Measurements from ENCODE around the gene APRT.

The APRT gene

DNA sequence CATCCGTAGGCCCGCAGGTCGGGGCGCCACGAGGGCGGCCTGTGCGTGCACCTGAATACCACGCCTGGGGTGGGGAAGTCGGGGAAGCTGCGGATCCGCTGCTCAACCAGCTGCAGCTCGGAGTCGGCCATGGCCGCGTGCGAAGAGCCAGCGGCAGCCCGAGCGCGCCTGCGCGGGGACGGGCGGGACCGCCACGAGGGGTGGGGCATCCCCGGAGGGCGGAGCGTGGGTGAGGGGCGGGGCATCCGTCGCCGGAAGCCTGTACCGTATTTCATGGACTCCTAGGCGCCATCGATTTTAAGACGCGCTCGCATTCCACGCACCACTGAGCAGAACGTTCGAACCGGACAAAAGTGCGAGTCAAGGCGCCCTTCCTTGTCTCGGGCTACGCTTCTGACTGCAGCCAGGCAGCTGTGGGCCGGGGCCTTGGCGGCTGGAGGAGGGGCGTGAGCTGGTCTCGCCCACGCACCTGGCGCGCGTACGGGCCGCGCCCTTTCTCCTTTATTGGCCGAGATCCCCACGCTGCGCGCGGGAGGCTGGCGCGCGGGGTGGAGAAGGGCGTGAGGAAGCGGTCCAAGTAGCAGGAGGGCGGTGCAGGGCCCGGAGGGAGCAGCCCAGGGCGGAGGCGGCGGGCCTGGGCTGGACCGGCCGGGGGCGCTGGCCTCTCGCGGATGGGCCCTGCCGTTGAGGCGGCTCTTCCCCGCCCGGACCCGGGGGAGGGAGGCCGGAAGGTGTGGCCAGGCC, at the start of gene APRT:
Gene APRT, minus strand, starts transcription at position 160 of the 744 bp plus-strand sequence. Its CDS starts 29 bp downstream, at position 131.
- peak; percentile 95 for DNase-seq

DNA sequence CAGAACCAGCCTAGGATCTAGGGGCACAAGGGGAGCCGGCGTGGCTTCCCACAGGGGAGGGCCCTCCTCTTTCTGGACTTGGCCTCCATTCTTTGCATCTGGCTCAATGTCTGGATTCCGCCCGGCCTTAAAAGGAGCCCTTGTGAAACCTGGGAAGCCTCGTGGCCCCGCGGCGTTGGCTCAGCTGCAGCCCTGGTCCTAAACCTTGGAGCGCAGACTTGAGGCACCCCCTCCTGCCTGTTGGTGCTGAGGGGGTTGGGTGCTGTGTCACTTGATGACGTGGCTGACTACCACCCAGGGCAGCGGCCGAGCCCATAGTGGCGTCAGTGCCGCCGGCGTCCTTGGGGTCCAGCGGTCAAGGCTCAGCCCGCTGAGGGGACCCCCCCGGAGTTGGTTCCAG, 49.6 kb upstream of the APRT start:
- DNase-seq = no peak

DNA sequence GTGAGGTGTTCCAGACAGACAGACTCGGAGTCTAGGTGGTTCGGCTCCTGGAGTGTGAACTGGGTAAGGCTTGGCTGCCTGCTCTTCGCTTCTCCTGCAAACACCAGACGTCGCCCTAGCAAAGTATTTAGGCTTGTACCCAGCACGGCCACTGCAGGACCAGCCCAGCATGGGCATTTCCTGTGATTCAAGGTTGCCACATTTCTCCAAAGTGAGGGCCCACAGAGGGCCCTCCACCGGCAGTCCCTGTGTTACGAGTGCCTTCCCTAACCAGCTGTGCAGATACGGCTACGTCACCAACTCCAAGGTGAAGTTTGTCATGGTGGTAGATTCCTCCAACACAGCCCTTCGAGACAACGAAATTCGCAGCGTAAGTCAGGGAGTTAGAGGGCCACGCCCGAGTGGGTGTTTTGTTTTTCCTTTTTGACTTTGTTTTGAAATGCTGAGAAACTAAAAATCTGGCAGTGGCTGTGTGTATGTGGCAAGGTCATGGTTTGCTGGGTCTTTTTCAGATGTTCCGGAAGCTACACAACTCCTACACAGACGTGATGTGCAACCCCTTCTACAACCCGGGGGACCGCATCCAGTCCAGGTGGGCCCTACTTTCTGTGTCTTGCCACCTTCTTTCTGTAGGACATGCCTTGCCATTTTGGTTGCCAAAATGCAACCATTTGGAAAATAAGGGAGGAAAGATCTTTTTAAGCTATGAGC, 47.8 kb upstream of the APRT start:
- DNase-seq = no peak

- peak; percentile 93 for DNase-seq
These were observed 46.1 kb upstream of the APRT start for GRCh38 chr16:88857728-88858339.

DNA sequence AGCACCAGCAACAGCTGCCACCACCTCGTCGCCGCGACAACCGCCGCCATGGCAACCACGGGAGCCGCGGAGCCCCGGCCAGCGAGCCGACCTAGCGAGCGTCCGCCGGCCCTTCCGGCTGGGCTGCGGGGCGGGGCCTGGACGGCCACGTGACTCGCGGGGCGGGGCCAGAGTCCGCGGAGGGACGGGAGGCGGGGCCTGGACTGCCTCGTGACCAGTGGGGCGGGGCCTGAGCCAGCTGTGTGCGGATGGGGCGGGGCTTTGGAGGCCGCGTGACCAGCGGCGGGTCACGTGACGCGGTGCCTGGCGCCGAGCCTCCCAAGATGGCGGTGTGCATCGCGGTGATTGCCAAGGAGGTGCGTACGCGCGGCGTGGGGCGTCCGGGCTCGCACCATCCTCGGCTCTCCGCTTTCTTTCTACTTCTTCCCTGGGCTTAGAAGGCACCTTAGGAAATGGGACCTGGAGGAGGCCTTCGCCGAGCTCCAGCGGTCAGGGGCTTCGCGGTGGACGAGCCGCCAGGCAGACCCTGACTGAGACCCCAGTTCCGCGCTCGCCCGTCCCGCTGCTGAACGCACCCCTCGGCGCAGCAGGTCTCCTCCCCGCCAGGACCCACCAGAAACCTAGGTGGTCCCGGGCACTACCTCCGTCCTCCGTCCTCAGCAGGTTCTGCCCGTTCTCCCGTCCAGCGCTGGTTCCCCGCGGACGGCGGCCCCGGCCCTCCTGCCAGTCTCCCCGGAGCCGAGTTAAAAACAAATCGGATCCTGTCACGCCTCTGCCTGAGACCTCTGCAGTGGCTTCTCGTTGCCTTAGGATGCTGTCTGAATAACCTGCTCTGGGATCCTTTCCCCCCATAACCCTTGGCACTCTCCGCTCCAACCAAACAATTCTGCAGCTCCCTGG, 45.4 kb upstream of the APRT start, which contains the start of the genes GALNS and TRAPPC2L:
Gene GALNS, minus strand, starts transcription at position 120 of the 900 bp plus-strand sequence. Its CDS starts 70 bp downstream, at position 50.
Gene TRAPPC2L, plus strand, starts transcription at position 300 of the 900 bp plus-strand sequence. Its CDS starts 24 bp downstream, at position 324.
- DNase-seq = peak; percentile 98

DNA sequence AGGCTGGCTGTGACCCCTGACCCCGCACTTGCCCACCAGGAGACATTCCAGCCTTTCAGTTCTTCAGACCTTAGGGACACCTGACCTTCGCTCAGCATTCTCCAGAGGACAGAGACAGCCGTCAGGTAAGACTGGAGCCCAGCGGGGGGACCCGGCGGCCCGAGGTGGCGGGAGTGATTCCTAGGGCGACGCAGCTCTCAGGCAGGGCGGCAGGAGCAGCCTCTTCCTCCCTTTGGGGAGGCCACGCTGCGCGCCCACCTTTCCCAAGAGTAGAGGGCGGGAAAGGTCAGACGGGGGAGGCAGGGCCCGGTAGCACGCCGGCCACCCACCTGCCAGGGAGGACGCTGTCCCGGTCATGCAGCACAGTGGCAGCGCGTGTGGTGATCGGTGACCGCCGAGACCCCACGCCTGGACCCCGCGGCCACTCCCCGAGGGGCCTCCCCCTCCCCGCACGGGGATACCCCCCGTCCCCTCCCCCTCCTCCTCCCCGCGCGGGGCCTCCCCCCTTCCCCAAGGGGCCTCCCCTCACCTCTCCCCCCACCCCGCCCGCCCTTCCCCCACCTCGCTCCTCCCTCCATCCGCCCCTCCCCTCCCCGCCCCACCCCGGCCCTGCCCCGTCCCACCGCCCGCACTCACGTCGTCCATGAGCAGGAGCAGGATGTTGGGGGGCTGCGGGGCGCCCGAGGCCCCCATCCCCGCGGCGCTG, 44.5 kb upstream of the APRT start:
- no peak for DNase-seq

DNA sequence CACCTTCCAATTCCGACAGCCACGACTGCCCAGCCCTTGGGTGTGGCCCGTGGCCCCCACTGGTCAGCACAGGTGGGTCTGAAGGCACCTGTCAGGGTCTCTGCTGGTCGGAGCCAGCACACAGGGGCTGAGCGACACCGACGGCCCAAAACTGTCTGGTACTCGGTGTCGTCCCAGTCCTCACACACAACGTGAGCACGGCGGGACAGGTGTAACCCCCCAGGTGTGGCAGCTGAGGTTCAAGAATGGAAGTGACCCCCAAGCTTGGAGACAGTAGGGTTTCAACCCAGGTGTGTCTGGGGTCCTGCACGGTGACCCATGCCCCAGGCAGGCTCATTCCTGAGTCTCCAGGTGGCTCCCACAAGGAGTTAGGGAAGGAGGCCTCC, 44.0 kb upstream of the APRT start:
- no peak for DNase-seq

DNA sequence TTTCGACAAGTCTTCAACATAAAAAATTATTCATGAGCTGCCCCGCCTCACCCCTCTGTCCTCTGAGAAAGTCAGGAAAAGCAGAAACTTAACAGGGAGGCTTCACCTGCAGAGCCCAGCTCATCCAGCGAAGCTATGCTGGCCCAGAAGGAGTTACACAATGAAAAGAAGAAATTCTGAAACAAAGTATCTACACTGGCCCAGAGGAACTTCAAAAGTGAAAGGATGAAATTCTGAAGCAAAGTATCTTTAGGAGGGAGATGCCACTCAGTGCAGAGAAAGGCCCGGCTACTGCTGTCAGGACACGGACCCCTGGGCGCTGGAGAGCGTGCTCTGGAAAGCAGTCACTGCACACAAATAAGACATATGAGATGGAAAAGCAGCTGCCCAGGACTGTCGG, 43.4 kb upstream of the APRT start:
- no peak for DNase-seq

- DNase-seq = peak; percentile 35
These were observed 42.8 kb upstream of the APRT start for GRCh38 chr16:88854306-88855111.

DNA sequence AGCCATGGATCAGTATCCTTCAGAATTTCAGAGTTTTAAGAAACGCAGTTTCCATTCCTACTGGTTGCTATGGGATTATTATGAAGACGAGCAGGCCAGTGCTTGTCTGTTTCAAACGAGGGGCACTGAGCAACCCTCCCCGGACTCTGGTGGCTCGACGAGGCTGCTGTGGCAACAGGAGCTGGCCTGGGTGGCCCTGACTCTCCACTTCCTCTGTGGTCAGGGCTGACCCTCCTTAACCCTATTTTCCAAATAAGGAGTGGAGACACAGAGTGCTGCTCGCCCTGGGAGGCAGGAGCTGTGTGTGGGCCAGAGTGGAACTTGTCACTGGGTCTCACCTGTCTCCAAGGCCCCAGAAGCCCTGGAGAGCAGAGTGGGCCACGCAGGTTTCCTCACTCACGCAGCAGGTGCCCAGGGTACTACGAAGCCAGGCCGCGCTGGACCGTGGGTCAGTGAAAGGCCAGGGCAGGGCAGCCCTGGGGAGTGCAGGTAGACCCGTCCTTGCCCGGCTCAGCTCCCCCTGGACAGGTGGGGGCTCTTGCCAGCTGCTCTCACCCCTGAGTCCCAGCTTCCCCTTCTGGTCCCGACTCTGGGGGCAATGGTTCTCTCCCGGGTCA, 41.7 kb upstream of the APRT start:
- DNase-seq = no peak

DNA sequence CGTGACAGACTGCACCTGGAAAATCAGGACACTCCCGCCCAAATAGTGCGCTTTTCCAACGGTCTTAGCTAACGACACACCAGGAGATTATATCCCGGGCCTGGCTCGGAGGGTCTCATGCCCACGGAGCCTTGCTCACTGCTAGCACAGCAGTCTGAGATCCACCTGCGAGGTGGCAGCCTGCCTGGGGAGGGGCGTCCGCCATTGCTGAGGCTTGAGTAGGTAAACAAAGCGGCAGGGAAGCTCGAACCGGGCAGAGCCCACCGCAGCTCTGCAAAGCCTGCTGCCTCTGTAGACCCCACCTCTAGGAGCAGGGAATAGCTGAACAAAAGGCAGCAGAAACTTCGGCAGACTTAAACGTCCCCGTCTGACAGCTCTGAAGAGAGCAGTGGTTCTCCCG, 39.9 kb upstream of the APRT start:
- no peak for DNase-seq

DNA sequence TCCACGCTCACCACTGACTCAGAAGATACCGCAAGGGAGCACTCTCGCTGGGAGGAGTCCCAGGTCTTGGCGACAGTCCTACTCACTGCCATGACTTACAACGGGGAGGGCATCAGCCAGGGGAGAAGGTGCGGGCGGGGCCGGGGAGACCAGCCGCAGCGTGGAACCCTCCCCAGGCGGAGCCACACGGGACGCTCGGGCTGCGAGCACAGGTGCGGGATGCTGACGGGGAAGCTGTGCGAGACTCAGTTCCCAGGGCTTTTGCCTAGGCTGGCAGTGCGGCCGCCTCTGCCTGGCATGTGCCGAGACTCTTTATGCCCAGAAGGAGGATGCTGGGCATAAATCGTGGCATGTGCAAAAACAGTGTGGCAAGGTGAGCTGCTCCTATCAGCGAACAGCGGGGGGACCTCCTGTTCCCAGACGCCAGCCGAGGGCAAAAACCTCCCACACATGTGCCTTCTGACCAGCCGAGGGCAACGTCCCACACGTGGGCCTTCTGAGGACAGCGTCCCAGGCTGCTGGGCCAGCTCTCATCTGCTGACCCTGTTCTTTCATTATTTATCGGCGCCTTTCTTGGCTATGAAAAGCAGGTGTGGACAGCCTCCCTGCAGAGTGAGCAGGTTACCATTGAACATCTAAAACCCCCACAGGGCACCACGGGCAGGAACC, 38.9 kb upstream of the APRT start:
- DNase-seq = no peak

DNA sequence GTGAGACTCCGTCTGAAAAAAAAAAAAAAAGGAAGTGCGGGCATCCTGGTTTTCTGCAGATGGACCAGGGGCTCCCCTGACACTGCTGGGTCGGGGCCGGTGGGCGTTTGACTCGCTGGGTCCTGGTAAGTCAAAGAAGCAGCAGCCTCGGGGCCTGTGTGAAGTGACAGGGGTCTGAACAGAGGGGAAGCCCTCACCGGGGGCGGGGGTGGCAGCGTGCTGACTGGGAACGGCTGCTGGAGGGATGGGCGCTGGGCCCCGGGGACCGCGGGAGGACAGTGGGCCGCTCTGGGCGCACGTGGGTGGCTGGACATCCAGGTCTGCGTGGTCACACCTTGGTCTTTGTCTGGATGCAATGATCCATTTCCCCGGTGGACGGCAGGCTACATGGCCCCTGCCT, 36.8 kb upstream of the APRT start:
- no peak for DNase-seq

DNA sequence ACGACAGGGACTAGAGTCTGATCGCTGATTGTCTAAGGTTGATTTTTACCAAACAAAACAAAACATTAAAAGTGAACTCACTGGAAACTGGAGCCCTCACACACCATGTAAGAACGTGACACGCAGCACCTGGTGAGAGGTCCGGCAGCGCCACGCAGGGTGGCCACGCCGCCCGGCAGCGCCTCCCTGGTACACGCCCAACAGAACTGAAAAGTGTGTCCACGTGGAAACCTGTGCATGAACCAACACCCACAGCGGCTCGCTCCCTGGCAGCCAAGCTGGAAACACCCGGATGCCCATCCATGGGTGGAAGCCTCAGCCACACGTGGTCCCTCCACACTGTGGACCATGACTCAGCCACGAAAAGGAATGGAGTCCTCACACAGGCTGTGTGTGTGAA, 35.9 kb upstream of the APRT start:
- DNase-seq = no peak

DNA sequence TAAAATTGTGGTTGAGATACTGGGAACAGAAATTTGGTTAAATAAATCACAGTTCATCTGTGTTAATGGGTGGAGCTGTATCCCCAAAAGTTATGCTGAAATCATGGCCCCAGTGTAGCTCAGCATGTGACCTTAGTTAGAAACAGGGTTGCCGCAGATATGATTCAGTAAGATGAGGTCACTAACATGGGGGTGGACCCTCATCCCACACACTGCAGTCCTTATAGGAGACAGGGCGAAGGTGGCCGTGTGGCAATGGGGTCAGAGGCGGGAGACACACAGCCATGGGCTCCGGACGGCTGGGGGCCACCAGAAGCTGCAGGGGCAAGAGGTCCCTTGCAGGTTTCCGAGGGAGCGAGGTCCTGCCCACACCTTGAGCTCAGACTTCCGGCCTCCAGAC, 34.4 kb upstream of the APRT start:
- no peak for DNase-seq

- no peak for DNase-seq
These were observed 32.8 kb upstream of the APRT start for GRCh38 chr16:88844419-88845036.

- DNase-seq = no peak
These were observed 31.5 kb upstream of the APRT start for GRCh38 chr16:88843256-88843655.

GRCh38 chr16:88842806-88843205, 31.1 kb upstream of the APRT start:
- DNase-seq = no peak

DNA sequence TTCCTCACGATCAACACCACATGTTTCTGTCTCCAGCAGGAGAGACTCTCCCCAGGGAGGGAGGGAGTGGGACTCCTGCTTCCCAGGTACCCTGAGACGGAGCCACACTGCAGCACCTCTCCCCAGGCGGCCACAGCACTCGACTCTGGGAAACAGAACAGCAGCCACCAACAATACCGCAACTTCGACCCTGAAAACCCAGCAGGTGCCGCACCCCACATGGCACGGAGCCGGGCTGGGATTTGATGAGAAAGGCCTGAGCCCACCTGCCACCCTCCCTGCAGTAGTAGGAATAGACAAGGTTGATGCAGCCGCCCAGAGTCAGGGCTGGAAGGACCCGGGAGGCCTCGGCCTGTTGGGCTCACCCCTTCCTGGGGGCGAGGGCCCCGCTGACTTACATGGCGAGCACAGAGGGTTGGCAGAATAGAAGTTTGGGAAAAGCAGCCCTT, 30.6 kb upstream of the APRT start:
- DNase-seq = no peak
